K562 (cell line): Measurements from ENCODE around the gene DDR2. TPM values are rescaled to one million over a fixed set of nuclear protein-coding genes. Genes with fewer than 3 reads are reported as not detected.

Experiments
- ATAC-seq: fragments of 200-7000 bp; cut with Tn5 transposase; 3 replicates; pipeline ENCODE4 v1.9.1; 2020; ENCODE audit warnings: moderate library complexity
- BruUV-seq: library from RNA; stranded (reverse); fragments of 400-500 nt; replicated peaks from 2 replicates; lab custom pipeline; 2021; lab: Mats Ljungman, UMichigan
- CTCF ChIA-PET: fragments of 300-600 bp; formaldehyde crosslinking; extraction: SDS; loops from one replicate; lab custom pipeline; 2021; ENCODE audit warnings: low intra/inter-chr PET ratio; lab: Yijun Ruan, JAX
- POLR2A ChIA-PET: fragments of 300-600, 350-650 bp; sonication (Branson Sonifier 250); formaldehyde crosslinking; extraction: SDS; loops from one replicate; lab custom pipeline; 2021; ENCODE audit warnings: antibody characterized with exemption, inconsistent platforms; lab: Yijun Ruan, JAX
- DNase-seq, 4 experiments: peaks; one replicate each; pipeline versions ENCODE4 v3.0.0 to v3.0.0-alpha.2; 2011 to 2018; ENCODE audit warnings: low spot score in 3 of 4, mixed read lengths in 3 of 4; ENCODE audit errors: extremely low read depth in 1 of 4
- FAIRE-seq: peaks from 2 replicates; lab custom pipeline; 2011; peaks lifted over from hg19 to GRCh38; lab: Jason Lieb, UNC
- H2AFZ ChIP-seq: 2 replicates; pipeline ENCODE4 v1.6.0; 2011; ENCODE audit warnings: low read depth, low read length, control low read depth, inconsistent platforms
- H3K27ac ChIP-seq: fragments of 200-600 bp; 3 replicates; pipeline ENCODE4 v1.8.0; 2011; ENCODE audit warnings: low read depth, mild to moderate bottlenecking, control low read depth, inconsistent platforms, low read length, moderate library complexity, mixed read lengths; ENCODE audit errors: extremely low read depth
- H3K27me3 ChIP-seq, 2 experiments: fragments of 300-600 bp in 1 of 2; 2 replicates in 1 of 2; 3 replicates in 1 of 2; pipeline versions ENCODE4 v1.6.0 to v1.8.0; 2011; ENCODE audit warnings: inconsistent platforms in 2 of 2, low read length in 2 of 2, mild to moderate bottlenecking in 1 of 2, mixed read lengths in 1 of 2, moderate library complexity in 1 of 2; ENCODE audit not compliant: control insufficient read depth in 2 of 2, insufficient read depth in 2 of 2
- H3K36me3 ChIP-seq: fragments of 300-600 bp; 3 replicates; pipeline ENCODE4 v1.8.0; 2011; ENCODE audit warnings: mild to moderate bottlenecking, low read length, inconsistent platforms; ENCODE audit not compliant: control insufficient read depth, insufficient read depth
- H3K4me1 ChIP-seq, 2 experiments: fragments of 200-600 bp in 1 of 2; replicated peaks in 1 of 2; 2 replicates in 1 of 2; 3 replicates in 1 of 2; pipeline versions ENCODE4 v1.5.1 to v1.8.0; 2011; ENCODE audit warnings: inconsistent platforms in 2 of 2, low read length in 2 of 2, mild to moderate bottlenecking in 1 of 2, mixed read lengths in 1 of 2, moderate library complexity in 1 of 2; ENCODE audit not compliant: control insufficient read depth in 2 of 2, insufficient read depth in 2 of 2
- H3K4me2 ChIP-seq: 2 replicates; pipeline ENCODE4 v1.6.1; 2011; ENCODE audit warnings: low read length, control low read depth, inconsistent platforms, mixed read lengths; ENCODE audit not compliant: insufficient read depth
- H3K4me3 ChIP-seq: fragments of 200-600 bp; sonication (generic), shearing (Covaris generic); 2 replicates; pipeline ENCODE4 v1.5.1; 2016; ENCODE audit warnings: control low read depth, inconsistent platforms
- H3K79me2 ChIP-seq: fragments of 200-600 bp; 3 replicates; pipeline ENCODE4 v1.8.0; 2011; ENCODE audit warnings: low read length, inconsistent platforms; ENCODE audit not compliant: control insufficient read depth, insufficient read depth
- H3K9ac ChIP-seq, 2 experiments: 2 replicates each; pipeline versions ENCODE4 v1.6.0 to v1.6.1; 2011; ENCODE audit warnings: low read depth in 2 of 2, low read length in 2 of 2, control low read depth in 1 of 2, inconsistent platforms in 1 of 2, mild to moderate bottlenecking in 1 of 2, mixed read lengths in 1 of 2; ENCODE audit not compliant: insufficient read depth in 1 of 2
- H3K9me1 ChIP-seq: one replicate; pipeline ENCODE4 v1.6.0; 2011; ENCODE audit warnings: inconsistent platforms, mild to moderate bottlenecking, low read length, moderate library complexity; ENCODE audit not compliant: control insufficient read depth, insufficient read depth
- H3K9me3 ChIP-seq: replicated peaks from 2 replicates; pipeline ENCODE4 v1.5.1; 2011; ENCODE audit warnings: low read depth, low read length, inconsistent platforms; ENCODE audit not compliant: control insufficient read depth, insufficient read depth
- H4K20me1 ChIP-seq: replicated peaks from 2 replicates; pipeline ENCODE4 v1.6.1; 2011; ENCODE audit warnings: low read length, inconsistent platforms, mixed read lengths; ENCODE audit not compliant: control insufficient read depth, insufficient read depth
- CHD1 ChIP-seq: fragments of 200-600 bp; sonication (generic); IDR thresholded peaks from one replicate; pipeline ENCODE4 v1.6.1; 2012; ENCODE audit warnings: mild to moderate bottlenecking, moderate library complexity, low read length, inconsistent platforms
- DNMT1 ChIP-seq: fragments of 450-650 bp; IDR thresholded peaks from 2 replicates; pipeline ENCODE4 v1.6.1; 2016; ENCODE audit warnings: antibody characterized with exemption, mild to moderate bottlenecking
- ESRRA ChIP-seq: fragments of 450-650 bp; IDR thresholded peaks from 2 replicates; pipeline ENCODE4 v1.6.1; 2014; ENCODE audit warnings: low read depth, mild to moderate bottlenecking, moderate library complexity, borderline replicate concordance
- FOSL1 ChIP-seq: fragments of 200-800 bp; sonication (Bioruptor generic); conservative IDR thresholded peaks from 2 replicates; pipeline ENCODE4 v1.6.1; 2016; ENCODE audit warnings: missing genetic modification characterization, missing compliant biosample characterization
- HOMEZ ChIP-seq: fragments of 250-450 bp; sonication (Bioruptor Pico); IDR thresholded peaks from 2 replicates; pipeline ENCODE4 v1.4.0; 2020; ENCODE audit warnings: mild to moderate bottlenecking, moderate library complexity
- KDM1A ChIP-seq, 2 experiments: fragments of 450-650 bp; IDR thresholded peaks; 2 replicates each; pipeline ENCODE4 v1.6.1; 2016; ENCODE audit warnings: mild to moderate bottlenecking in 2 of 2
- MXI1 ChIP-seq: IDR thresholded peaks from 2 replicates; pipeline ENCODE4 v1.6.1; 2011; ENCODE audit warnings: low read depth, mild to moderate bottlenecking, improper control_type of control experiment, low read length
- NCOA1 ChIP-seq: fragments of 450-650 bp; IDR thresholded peaks from 2 replicates; pipeline ENCODE4 v1.6.1; 2016; ENCODE audit warnings: low read depth
- PTRF ChIP-seq: fragments of 450-650 bp; IDR thresholded peaks from 2 replicates; pipeline ENCODE4 v1.6.1; 2016; ENCODE audit warnings: mild to moderate bottlenecking, missing genetic modification characterization, missing compliant biosample characterization
- RBM17 ChIP-seq: fragments of 200-400 bp; formaldehyde crosslinking; IDR thresholded peaks from 2 replicates; pipeline ENCODE4 v1.6.1; 2017; ENCODE audit warnings: low read depth, mild to moderate bottlenecking, low read length, borderline replicate concordance
- SRSF1 ChIP-seq: fragments of 200-400 bp; formaldehyde crosslinking; IDR thresholded peaks from 2 replicates; pipeline ENCODE4 v1.6.1; 2017; ENCODE audit warnings: mild to moderate bottlenecking, low read depth, low read length, moderate library complexity
- ZBTB43 ChIP-seq: sonication (generic); formaldehyde crosslinking; IDR thresholded peaks from 2 replicates; pipeline ENCODE4 v1.8.0; 2023; ENCODE audit warnings: mild to moderate bottlenecking, missing genetic modification reagents
- ZFP91 ChIP-seq: sonication (generic); formaldehyde crosslinking; IDR thresholded peaks from 2 replicates; pipeline ENCODE4 v1.8.0; 2022; ENCODE audit warnings: mild to moderate bottlenecking, missing genetic modification reagents
- ZNF395 ChIP-seq: fragments of 200-800 bp; sonication (Bioruptor generic); IDR thresholded peaks from 2 replicates; pipeline ENCODE4 v1.6.1; 2017; ENCODE audit warnings: missing genetic modification characterization, missing compliant biosample characterization
- ZNF589 ChIP-seq: fragments of 200-800 bp; sonication (Bioruptor generic); IDR thresholded peaks from 2 replicates; pipeline ENCODE4 v1.6.1; 2016; ENCODE audit warnings: low read depth, missing genetic modification characterization, missing compliant biosample characterization
- ZNF655 ChIP-seq: fragments of 250-450 bp; sonication (Bioruptor Pico); IDR thresholded peaks from 2 replicates; pipeline ENCODE4 v1.5.0; 2021
- WGBS: fragments of 100-300 bp; shearing (Covaris generic); methylation state at CpG from one replicate; pipeline ENCODE4 v1.1.6; 2016; ENCODE audit warnings: low coverage, mixed read lengths; ENCODE audit not compliant: insufficient coverage; ENCODE audit errors: missing lambda C conversion rate; 5-methylcytosine and 5-hydroxymethylcytosine counted together
- in situ Hi-C: fragments of 300-500 bp; cut with MboI; formaldehyde crosslinking; loops from 4 replicates; pipeline ENCODE4 v1.15.0; 2018; ENCODE audit warnings: inconsistent platforms, mixed read lengths
- intact Hi-C: fragments of 100-400 bp; cut with micrococcal nuclease; formaldehyde crosslinking; loops from 2 replicates; pipeline ENCODE4 v1.14.2; 2022
- polyA plus RNA-seq, 8 experiments: library from polyadenylated mRNA; depleted of rRNA in 4 of 8; stranded (reverse) in 5 of 8; unstranded in 3 of 8; fragments of >200 nt; fragmentation: Nextera tagmentation in 2 of 8; fragmentation: Illumina TruSeq in 1 of 8; extraction: Ambion mirVana in 2 of 8; extraction: Trizol in 1 of 8; gene quantifications; 2 replicates each; pipeline versions ENCODE4 v1.2.1 to v1.2.3, GENCODE V29; 2011 to 2014; ENCODE audit warnings: inconsistent platforms in 1 of 8, missing spikeins in 1 of 8
- total RNA-seq, 7 experiments: library from RNA; depleted of rRNA in 6 of 7; stranded (reverse); fragments of >200 nt in 6 of 7; fragmentation: Illumina TruSeq in 2 of 7; extraction: Trizol in 2 of 7; gene quantifications; 2 replicates each; pipeline versions ENCODE4 v1.2.1 to v1.2.3, GENCODE V29; 2011 to 2021; ENCODE audit warnings: low replicate concordance in 1 of 7

Gene DDR2
- total and polyA plus RNA-seq, 9 of the 15 experiments (the other 6 are each of a cell fraction or from before 2014, with no cell fraction given) = 0.36 to 2.0 (median 1.1) TPM

GRCh38 chr1:162678439-162678838, 46.2 kb downstream of the DDR2 start:
- no peak for DNase-seq
- no peaks in the 10 kb centered on the region; a peak in 1 of 5 replicates for H3K4me1 ChIP-seq
- no peaks in the 10 kb centered on the region for H3K79me2 ChIP-seq
- CTCF ChIA-PET = no interaction called here
- no peaks in the 10 kb centered on the region for H3K9me3 ChIP-seq
- no peaks in the 10 kb centered on the region for H3K36me3 ChIP-seq
- POLR2A ChIA-PET = interaction anchor here (0.6 to 1.9 kb wide), 3 partner anchors 10 to 31 kb away, joined by 3 to 8 read pairs (median 3); no protein-coding TSS in a partner anchor
- FAIRE-seq = no peak
- H3K27me3 ChIP-seq = no peaks in the 10 kb centered on the region; a peak in 1 of 5 replicates
- intact Hi-C loops = no loop called here
- no peak overlapping the region for H3K9ac ChIP-seq
- BruUV-seq = no TSS peak
- in situ Hi-C loops = no loop called here
- no peaks in the 10 kb centered on the region for H3K9me1 ChIP-seq
- H3K27ac ChIP-seq = no peak overlapping the region
- ATAC-seq = no peak
- H3K4me3 ChIP-seq = no peak overlapping the region
- H4K20me1 ChIP-seq = no peaks in the 10 kb centered on the region
- no peak overlapping the region for H3K4me2 ChIP-seq
- 27% methylated on average over 4 of the region's 4 CpGs for WGBS
- no peak overlapping the region for H2AFZ ChIP-seq
- TF ChIP-seq DNMT1 (no peak), ZNF655 (no peak), KDM1A (IDR thresholded peaks at IDR 0.05) (0 out of 4 replicates have a peak, but pooled peaks of 1 of the 2 experiments have one; percentile 11), FOSL1 (tag) (0 out of 2 replicates have a peak, but pooled peaks have one; percentile 21), NCOA1 (no peak), ZBTB43 (CRISPR knock-in tag) (no peak), SRSF1 (no peak), ZNF395 (CRISPR knock-in tag) (no peak), HOMEZ (CRISPR knock-in tag) (no peak), CHD1 (no peak), RBM17 (no peak), ESRRA (0 out of 2 replicates have a peak, but pooled peaks have one; percentile 20), ZNF589 (CRISPR knock-in tag) (no peak), PTRF (tag) (no peak), ZFP91 (CRISPR knock-in tag) (no peak), MXI1 (no peak)
